ENCODE results near the gene PSMD14.

DNA sequence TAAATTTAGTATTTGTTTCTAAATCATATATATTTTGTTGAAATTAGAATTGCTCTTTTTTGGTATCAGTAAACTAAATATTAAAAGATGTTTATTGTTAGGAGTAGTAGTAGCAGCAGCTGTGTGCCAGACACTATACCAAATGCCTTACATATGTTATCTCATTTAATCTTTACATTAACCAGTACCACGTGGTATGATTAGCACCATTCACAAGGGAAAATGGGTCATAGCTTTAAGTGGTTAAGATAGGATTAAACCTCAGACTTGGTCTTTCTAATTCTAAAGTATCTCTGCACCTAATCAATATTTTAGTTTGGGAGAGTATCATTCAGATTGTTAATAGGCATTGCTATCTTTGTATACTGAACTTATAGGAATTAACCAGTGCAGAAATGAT lies 29.0 kb downstream of the PSMD14 start:
- TF ChIP-seq, protein P1, sequence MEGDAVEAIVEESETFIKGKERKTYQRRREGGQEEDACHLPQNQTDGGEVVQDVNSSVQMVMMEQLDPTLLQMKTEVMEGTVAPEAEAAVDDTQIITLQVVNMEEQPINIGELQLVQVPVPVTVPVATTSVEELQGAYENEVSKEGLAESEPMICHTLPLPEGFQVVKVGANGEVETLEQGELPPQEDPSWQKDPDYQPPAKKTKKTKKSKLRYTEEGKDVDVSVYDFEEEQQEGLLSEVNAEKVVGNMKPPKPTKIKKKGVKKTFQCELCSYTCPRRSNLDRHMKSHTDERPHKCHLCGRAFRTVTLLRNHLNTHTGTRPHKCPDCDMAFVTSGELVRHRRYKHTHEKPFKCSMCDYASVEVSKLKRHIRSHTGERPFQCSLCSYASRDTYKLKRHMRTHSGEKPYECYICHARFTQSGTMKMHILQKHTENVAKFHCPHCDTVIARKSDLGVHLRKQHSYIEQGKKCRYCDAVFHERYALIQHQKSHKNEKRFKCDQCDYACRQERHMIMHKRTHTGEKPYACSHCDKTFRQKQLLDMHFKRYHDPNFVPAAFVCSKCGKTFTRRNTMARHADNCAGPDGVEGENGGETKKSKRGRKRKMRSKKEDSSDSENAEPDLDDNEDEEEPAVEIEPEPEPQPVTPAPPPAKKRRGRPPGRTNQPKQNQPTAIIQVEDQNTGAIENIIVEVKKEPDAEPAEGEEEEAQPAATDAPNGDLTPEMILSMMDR (conservative IDR thresholded peaks at IDR 0.05 in 1 of 2, IDR thresholded peaks at IDR 0.05 in 1 of 2; ENCODE audit: low read depth in 1 of 2, low read length in 2 of 2): no peak
- TF ChIP-seq EZH2 (IDR thresholded peaks at IDR 0.05; ENCODE audit: low read length, missing control alignments): no peak

All from fibroblast of lung (primary cell).